Activated CD8-positive, alpha-beta memory T cell treated with anti-CD3 and anti-CD28 coated beads, Interleukin-2, amount 10 ng/mL, durations not matched to agents 7 days and 5 days (primary cell): ENCODE measurements around the gene INSM2. TPM values are rescaled to one million over a fixed set of nuclear protein-coding genes. Genes with fewer than 3 reads are reported as not detected.

ENCODE experiments used
- ATAC-seq: fragments of 150-1000 bp; cut with Tn5 transposase; one replicate; pipeline ENCODE4 v1.10.0; 2021; ENCODE audit warnings: moderate library complexity
- CTCF ChIA-PET: fragments of 350-600 bp; sonication (Branson Sonifier 250); formaldehyde crosslinking; loops from one replicate; lab custom pipeline; 2021; ENCODE audit warnings: antibody characterized with exemption; lab: Charles Lee
- DNase-seq: peaks from one replicate; pipeline ENCODE4 v3.0.0-alpha.2; 2020
- H3K27ac Mint-ChIP-seq: one replicate; pipeline ENCODE4 v1.8.0; 2021; ENCODE audit warnings: mild to moderate bottlenecking, mixed read lengths
- H3K27me3 Mint-ChIP-seq: one replicate; pipeline ENCODE4 v1.8.0; 2021; ENCODE audit warnings: mixed read lengths
- H3K36me3 Mint-ChIP-seq: one replicate; pipeline ENCODE4 v1.8.0; 2021; ENCODE audit warnings: mild to moderate bottlenecking, mixed read lengths
- H3K4me1 Mint-ChIP-seq: one replicate; pipeline ENCODE4 v1.8.0; 2021; ENCODE audit warnings: mixed read lengths
- H3K4me3 Mint-ChIP-seq: one replicate; pipeline ENCODE4 v1.8.0; 2021; ENCODE audit warnings: mild to moderate bottlenecking, moderate library complexity, mixed read lengths
- H3K9me3 Mint-ChIP-seq: one replicate; pipeline ENCODE4 v1.8.0; 2022; ENCODE audit warnings: low read depth, mixed read lengths
- total RNA-seq, 2 experiments: library from RNA; stranded (reverse); gene quantifications; one replicate each; pipeline ENCODE4 v1.2.3, GENCODE V29; 2021

The INSM2 gene
- total RNA-seq, 2 experiments from 2014 or later = not detected

DNA sequence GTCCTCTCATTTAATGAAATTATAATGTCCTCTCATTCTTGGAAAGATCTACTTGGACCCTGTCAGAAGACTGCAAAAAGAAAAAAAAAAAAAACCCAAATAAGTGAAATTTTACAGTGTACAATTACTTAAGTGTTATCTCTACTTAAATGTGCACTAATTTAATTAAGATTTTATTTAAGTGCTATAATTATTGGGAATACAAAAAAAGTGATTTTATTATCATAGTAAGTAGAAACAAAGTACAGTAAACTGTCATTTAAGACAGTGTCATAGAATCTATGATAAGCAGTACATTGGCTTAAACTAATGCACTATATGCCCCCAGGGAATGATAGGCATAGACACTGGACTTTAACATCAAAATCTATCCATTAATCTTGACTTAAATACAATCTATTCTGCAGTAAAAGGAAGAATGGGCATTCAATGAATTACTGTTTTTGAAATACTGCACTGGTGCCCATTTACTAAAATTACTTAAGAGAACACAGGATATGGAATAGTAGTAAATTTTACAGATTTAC is 23.3 kb downstream of the INSM2 start:
- Mint-ChIP-seq H3K36me3 (no peaks in the 10 kb centered on the region), H3K27ac (no peak overlapping the region), H3K9me3 (no peaks in the 10 kb centered on the region), H3K27me3 (no peaks in the 10 kb centered on the region), H3K4me3 (no peak overlapping the region), H3K4me1 (no peaks in the 10 kb centered on the region)
- ATAC-seq = no peak
- no peak for DNase-seq
- CTCF ChIA-PET = no interaction called here

DNA sequence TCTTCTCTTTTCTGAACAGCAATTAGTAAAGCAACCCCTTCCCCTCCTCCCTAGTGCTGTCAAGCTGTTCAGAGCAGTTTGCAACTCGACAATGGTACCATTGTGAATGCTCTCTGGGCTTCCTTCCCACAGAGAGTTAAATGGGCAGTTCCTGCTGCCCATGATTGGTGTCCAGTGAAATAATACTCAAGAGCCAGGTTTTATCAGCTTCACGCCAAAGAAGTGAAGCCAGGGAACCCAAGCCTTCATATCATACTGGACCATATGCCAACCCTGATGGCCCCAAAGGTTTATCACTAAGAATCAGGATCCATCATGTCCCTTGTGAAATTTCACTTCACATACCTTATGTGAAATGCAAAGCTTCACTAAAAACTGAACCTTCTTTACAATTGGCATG is 24.7 kb downstream of the INSM2 start:
- no peaks in the 10 kb centered on the region for H3K27me3 Mint-ChIP-seq
- no peaks in the 10 kb centered on the region for H3K9me3 Mint-ChIP-seq
- H3K36me3 Mint-ChIP-seq = no peaks in the 10 kb centered on the region
- H3K4me3 Mint-ChIP-seq = no peak overlapping the region
- no peaks in the 10 kb centered on the region for H3K4me1 Mint-ChIP-seq
- DNase-seq = no peak
- no peak overlapping the region for H3K27ac Mint-ChIP-seq
- ATAC-seq = no peak
- CTCF ChIA-PET = interaction anchor here (1.5 kb wide), 1 partner anchor 13 kb away, joined by 4 read pairs; no protein-coding TSS in a partner anchor

DNA sequence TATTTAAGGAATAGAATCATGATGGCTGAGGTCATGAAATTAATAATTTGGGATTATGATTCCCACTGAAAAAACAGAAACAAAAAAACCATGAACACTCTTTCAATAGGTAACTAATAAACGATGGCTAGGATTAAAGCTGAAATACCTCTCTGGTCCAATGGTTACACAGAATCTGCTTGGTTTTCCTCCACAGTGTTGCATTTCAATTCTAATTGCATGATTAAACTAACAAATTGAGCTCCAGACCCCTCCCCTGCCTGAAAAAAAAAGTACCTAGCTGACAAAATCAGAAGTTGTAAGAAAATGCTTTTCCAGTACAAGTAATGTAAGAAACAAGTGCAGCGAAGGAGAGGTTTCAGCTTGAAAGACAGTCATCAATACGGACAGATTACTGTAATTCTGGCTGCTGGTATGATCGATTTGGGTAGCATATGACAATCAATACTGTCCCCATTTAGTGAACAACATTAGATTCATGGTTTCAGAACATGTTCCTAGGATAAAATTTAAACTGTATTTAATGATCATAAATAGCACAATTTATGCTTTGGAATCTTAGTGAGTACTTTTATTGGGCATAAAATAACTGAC is 32.0 kb downstream of the INSM2 start:
- no peaks in the 10 kb centered on the region for H3K9me3 Mint-ChIP-seq
- ATAC-seq = no peak
- peaks cover 4% of the 10 kb centered on the region for H3K36me3 Mint-ChIP-seq
- no peak overlapping the region for H3K4me3 Mint-ChIP-seq
- CTCF ChIA-PET = no interaction called here
- no peak for DNase-seq
- no peaks in the 10 kb centered on the region for H3K27me3 Mint-ChIP-seq
- no peaks in the 10 kb centered on the region for H3K4me1 Mint-ChIP-seq
- H3K27ac Mint-ChIP-seq = no peak overlapping the region

DNA sequence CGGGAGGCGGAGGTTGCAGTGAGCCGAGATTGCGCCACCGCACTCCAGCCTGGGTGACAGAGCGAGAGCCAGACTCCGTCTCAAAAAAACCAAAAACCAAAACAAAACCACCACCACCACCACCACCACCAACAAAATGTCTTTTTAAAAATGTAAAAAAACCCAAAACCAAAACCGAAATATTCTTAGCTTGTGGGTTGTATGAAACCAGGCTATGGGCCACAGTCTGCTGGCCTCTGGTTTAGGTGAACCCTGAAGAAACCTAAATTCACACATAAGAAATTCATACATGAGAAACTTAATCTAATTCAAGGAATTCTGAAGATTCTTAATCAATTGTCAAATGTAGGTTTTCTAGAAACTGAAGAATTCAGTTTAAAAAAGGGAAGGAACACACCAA is 37.6 kb downstream of the INSM2 start:
- DNase-seq (no peak), ATAC-seq (no peak)
- no peaks in the 10 kb centered on the region for H3K9me3 Mint-ChIP-seq
- no peaks in the 10 kb centered on the region for H3K27me3 Mint-ChIP-seq
- no peak overlapping the region for H3K4me3 Mint-ChIP-seq
- CTCF ChIA-PET = interaction anchor here (1.2 kb wide), 1 partner anchor 13 kb away, joined by 4 read pairs; no protein-coding TSS in a partner anchor
- no peak overlapping the region for H3K27ac Mint-ChIP-seq
- H3K36me3 Mint-ChIP-seq = peaks cover 7% of the 10 kb centered on the region
- no peaks in the 10 kb centered on the region for H3K4me1 Mint-ChIP-seq

DNA sequence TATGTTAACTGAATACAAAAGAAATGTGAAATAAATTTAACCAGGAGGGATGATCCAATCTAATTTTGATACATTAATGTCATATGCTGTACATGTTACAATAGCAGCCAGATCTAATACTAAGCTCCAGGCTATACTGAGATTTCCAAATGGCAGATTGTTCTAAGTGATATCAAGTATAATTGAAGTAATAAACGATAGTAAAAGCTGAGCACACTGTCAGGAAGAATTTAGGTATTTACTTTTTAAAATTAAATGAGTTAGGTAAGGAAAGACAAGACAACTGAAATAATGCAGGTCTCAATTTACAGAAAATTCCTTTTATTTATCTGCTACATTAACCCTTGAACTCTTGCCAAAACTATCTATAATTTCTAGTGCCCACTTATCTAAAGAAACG is 39.9 kb downstream of the INSM2 start:
- no peak overlapping the region for H3K4me3 Mint-ChIP-seq
- CTCF ChIA-PET = no interaction called here
- no peak for ATAC-seq
- H3K4me1 Mint-ChIP-seq = no peaks in the 10 kb centered on the region
- DNase-seq = no peak
- no peaks in the 10 kb centered on the region for H3K9me3 Mint-ChIP-seq
- peaks cover 7% of the 10 kb centered on the region for H3K36me3 Mint-ChIP-seq
- H3K27ac Mint-ChIP-seq = no peak overlapping the region
- H3K27me3 Mint-ChIP-seq = no peaks in the 10 kb centered on the region

DNA sequence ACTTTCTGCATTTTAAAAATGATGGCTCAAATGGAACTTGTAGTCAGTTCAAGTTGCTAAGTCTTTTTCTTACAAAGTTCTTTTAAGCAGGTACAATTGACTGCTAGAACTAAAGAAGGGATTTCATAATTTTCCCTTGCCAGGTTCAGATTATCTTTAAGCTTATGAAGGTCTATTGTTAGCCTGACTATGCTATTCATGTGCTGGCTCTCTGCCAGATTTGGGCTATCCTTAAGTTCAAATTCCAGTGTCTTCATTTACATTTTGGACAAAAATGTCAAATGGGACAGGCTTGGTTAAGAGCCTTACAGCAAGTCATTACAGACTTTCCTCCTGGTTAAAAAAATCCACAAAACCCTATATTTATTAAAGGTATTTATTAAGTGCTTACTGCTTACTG is 42.3 kb downstream of the INSM2 start:
- H3K4me1 Mint-ChIP-seq = no peaks in the 10 kb centered on the region

DNA sequence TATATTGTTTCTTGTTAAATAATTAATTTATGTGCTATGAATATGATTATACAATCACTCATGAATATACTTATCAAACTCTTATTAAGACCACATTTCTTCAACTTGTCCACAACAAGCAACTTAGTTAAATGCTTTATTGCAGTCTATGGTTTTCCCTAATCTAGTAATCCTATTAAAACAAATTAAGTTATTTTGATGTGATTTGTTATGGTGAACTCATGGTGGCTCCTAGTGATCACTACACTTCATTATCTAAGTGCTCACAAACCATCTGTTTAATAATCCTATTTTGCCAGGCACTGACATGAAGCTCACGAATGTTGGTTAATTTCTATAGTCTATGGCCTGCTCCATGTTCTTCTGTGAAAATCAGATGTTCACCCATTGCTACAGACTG is 42.9 kb downstream of the INSM2 start:
- peaks cover 2% of the 10 kb centered on the region for H3K36me3 Mint-ChIP-seq
- CTCF ChIA-PET = no interaction called here
- no peak overlapping the region for H3K4me3 Mint-ChIP-seq

More for the DNA sequence above, 42.3 kb downstream of the INSM2 start:
- no peak overlapping the region for H3K4me3 Mint-ChIP-seq
- CTCF ChIA-PET = no interaction called here
- peaks cover 3% of the 10 kb centered on the region for H3K36me3 Mint-ChIP-seq
- no peaks in the 10 kb centered on the region for H3K9me3 Mint-ChIP-seq
- DNase-seq = no peak
- no peak overlapping the region for H3K27ac Mint-ChIP-seq
- no peaks in the 10 kb centered on the region for H3K27me3 Mint-ChIP-seq
- ATAC-seq = no peak

DNA sequence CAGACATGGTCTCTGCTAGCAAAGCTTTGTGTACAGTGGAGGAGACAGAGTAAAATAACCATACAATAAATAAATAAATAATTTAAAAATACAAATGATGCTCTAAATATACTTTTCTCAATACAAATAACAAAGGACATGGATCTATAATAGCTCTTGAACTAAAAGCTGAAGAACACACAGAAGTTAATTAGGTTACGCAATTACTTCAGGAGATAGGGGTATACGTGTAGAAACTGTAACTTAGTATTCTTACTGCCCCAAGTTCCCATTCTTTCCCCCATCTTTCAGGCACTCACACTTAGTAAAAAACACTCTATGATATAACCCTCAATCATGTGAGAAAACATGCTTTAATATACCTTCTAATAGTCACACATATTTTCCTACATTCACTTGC is 44.2 kb downstream of the INSM2 start:
- DNase-seq (no peak), ATAC-seq (no peak)
- Mint-ChIP-seq H3K36me3 (peaks cover 7% of the 10 kb centered on the region), H3K27me3 (no peaks in the 10 kb centered on the region), H3K9me3 (no peaks in the 10 kb centered on the region), H3K27ac (no peak overlapping the region), H3K4me1 (peaks cover 3% of the 10 kb centered on the region), H3K4me3 (no peak overlapping the region)
- CTCF ChIA-PET = no interaction called here

More for the DNA sequence above, 42.9 kb downstream of the INSM2 start:
- Mint-ChIP-seq H3K27me3 (no peaks in the 10 kb centered on the region), H3K27ac (no peak overlapping the region), H3K9me3 (no peaks in the 10 kb centered on the region), H3K4me1 (peaks cover 2% of the 10 kb centered on the region)
- DNase-seq (no peak), ATAC-seq (no peak)

DNA sequence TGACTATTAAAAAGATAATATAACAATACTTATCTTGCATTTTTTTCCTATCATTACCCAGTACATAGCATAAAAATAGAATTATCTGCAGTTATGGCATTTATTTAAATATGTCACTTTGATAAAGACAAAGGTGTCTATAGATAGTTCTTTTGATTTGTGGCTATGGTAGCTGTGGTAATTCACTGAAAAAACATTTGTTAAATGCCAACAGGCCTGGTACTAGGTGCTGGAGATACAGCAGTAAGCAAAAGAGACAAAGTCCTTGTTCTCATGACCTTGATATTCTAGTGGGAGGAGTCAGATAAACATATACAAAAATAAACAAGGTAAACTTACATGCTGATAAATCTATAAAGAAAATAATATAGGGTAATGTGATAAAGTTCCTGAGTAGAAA is 44.7 kb downstream of the INSM2 start:
- DNase-seq (no peak), ATAC-seq (no peak)
- Mint-ChIP-seq H3K9me3 (no peaks in the 10 kb centered on the region), H3K36me3 (peaks cover 12% of the 10 kb centered on the region), H3K27me3 (no peaks in the 10 kb centered on the region), H3K4me3 (no peak overlapping the region), H3K4me1 (peaks cover 3% of the 10 kb centered on the region), H3K27ac (no peak overlapping the region)
- CTCF ChIA-PET = no interaction called here

Other genes with a start within 250 kb of the INSM2 start
- gene PSMA6, start 241.8 kb upstream of the INSM2 start, total RNA-seq = 100 to 1,000 TPM; 251 to 299 TPM
- 100 to 1,000 TPM in 1 of 2 experiments, 10 to 100 TPM in 1; 82.9 to 245 TPM for gene NFKBIA, start 129.4 kb upstream of the INSM2 start, total RNA-seq